Measurements from ENCODE around the gene NAALADL2. TPM values are rescaled to one million over a fixed set of nuclear protein-coding genes. Genes with fewer than 3 reads are reported as not detected.

The NAALADL2 gene
- total RNA-seq, 1 experiment from 2014 or later, result 12.8 TPM

DNA sequence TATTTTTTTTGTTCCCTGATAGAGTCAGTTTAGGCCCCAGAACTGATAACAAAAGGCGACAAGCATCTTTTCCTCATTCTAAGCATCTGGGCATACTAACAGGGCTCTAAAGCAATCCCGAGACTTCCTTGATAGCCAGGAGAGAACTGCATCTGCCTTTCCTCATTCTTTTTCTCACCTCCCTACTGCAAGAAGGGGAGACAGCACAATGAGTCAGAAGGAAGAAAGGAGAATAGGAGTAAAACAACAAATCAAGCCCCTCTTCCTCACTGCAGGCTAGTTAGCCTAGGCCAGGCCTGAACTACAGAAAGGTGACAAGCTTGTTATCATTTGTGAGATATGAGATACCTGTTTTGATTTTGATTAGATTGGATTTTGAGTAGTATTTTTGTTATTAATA, 97.9 kb downstream of the NAALADL2 start:
- H3K4me1 ChIP-seq (replicated peaks; ENCODE audit: insufficient read depth), result peaks cover 14% of the 10 kb centered on the region
- H3F3A ChIP-seq (ENCODE audit: insufficient read depth, low read depth), result peaks cover 14% of the 10 kb centered on the region
- TF ChIP-seq EZH2 (IDR thresholded peaks at IDR 0.05; ENCODE audit: low read depth), result no peak
- no peak for TF ChIP-seq CTCF (conservative IDR thresholded peaks at IDR 0.05)
- ChIA-PET CTCF (no interaction called here), POLR2A (ENCODE audit: unreplicated experiment) (no interaction called here)
- intact Hi-C loops (cut with micrococcal nuclease; ENCODE audit: unreplicated experiment), result loop anchor here (10.0 kb wide), 4 partner anchors 198 to 832 kb away; no protein-coding TSS in a partner anchor
- no peak overlapping the region for H2AFZ ChIP-seq
- H3K79me2 ChIP-seq (ENCODE audit: low read depth), result no peaks in the 10 kb centered on the region
- no peak overlapping the region for H3K4me2 ChIP-seq
- no TSS peak for BruUV-seq (replicated peaks)
- H3K9me2 ChIP-seq (ENCODE audit: insufficient read depth), result no peaks in the 10 kb centered on the region
- no peaks in the 10 kb centered on the region for H3K36me3 ChIP-seq (ENCODE audit: low read depth)
- no peak overlapping the region for H3K4me3 ChIP-seq
- H3K9me3 ChIP-seq (ENCODE audit: insufficient read depth, low read depth), result no peaks in the 10 kb centered on the region
- no peak for DNase-seq
- no peak overlapping the region for H3K27ac ChIP-seq
- H4K20me1 ChIP-seq (ENCODE audit: insufficient read depth), result no peaks in the 10 kb centered on the region
- H3K27me3 ChIP-seq (ENCODE audit: insufficient read depth, low read depth), result no peaks in the 10 kb centered on the region

DNA sequence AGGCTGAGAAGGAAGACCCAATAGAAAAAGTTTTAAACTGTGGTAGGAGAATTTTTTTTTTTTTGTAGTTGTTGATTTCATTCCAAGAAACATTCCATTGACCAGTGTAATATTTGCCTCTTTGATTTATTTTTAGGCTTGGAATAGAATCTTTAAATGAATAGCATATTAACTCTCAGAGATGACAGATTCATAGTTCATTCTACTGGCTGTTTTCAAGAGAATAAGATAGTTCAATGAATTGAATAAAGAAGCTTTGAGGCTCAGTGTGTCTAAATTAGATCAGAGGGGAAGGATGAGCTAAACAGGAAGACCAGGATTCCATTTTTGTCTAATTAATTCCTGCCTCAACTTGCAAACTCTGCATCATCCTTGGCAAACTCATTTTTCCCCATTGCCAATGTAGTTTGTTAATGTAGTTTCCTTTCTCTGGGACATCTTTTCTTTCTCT, 98.4 kb downstream of the NAALADL2 start:
- Histone ChIP-seq H3F3A (ENCODE audit: insufficient read depth, low read depth) (peaks cover 14% of the 10 kb centered on the region), H3K4me2 (no peak overlapping the region), H3K27me3 (ENCODE audit: insufficient read depth, low read depth) (no peaks in the 10 kb centered on the region), H4K20me1 (ENCODE audit: insufficient read depth) (no peaks in the 10 kb centered on the region), H3K4me1 (replicated peaks; ENCODE audit: insufficient read depth) (peaks cover 14% of the 10 kb centered on the region), H3K4me3 (no peak overlapping the region), H2AFZ (no peak overlapping the region), H3K79me2 (ENCODE audit: low read depth) (no peaks in the 10 kb centered on the region), H3K27ac (no peak overlapping the region), H3K9me2 (ENCODE audit: insufficient read depth) (no peaks in the 10 kb centered on the region), H3K9me3 (ENCODE audit: insufficient read depth, low read depth) (no peaks in the 10 kb centered on the region), H3K36me3 (ENCODE audit: low read depth) (no peaks in the 10 kb centered on the region)
- intact Hi-C loops (cut with micrococcal nuclease; ENCODE audit: unreplicated experiment), result loop anchor here (10.0 kb wide), 4 partner anchors 197 to 833 kb away; no protein-coding TSS in a partner anchor
- DNase-seq, result no peak
- ChIA-PET POLR2A (ENCODE audit: unreplicated experiment) (no interaction called here), CTCF (no interaction called here)
- BruUV-seq (replicated peaks), result no TSS peak
- TF ChIP-seq CTCF (conservative IDR thresholded peaks at IDR 0.05), result no peak
- TF ChIP-seq EZH2 (IDR thresholded peaks at IDR 0.05; ENCODE audit: low read depth), result no peak

DNA sequence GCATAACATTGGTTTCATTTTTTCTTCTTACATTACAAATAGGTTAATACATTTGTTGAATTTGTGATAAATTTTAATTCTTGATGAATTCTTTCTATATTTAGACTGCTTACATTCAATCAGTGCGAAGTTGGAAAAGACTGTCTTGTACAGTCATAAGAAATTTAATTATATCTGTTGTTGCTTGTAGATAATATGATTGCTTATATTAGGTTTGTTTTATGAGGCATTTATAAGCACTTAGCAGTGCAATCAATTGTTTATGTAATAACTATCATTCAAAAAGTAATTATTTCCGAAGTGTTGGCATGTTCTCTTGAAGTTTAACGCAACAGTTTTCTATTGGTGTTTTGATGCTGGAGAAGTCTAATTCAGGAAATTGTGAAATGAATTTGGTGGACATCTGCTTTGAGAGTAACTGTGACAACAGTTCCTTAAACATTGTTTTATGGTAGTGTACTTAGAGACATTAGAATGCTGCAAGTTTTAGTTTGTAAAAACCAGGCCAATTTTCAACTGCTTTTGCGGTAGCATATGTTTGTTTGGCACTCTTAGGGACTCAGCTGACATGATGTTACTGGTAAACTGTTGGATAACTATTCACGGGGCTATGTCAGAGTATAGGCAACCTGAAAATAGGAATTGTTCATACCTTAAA, 99.7 kb downstream of the NAALADL2 start:
- BruUV-seq (replicated peaks), result no TSS peak
- intact Hi-C loops (cut with micrococcal nuclease; ENCODE audit: unreplicated experiment), result loop anchor here (10.0 kb wide), 4 partner anchors 196 to 834 kb away; no protein-coding TSS in a partner anchor
- Histone ChIP-seq H3K9me2 (ENCODE audit: insufficient read depth) (no peaks in the 10 kb centered on the region), H3F3A (ENCODE audit: insufficient read depth, low read depth) (peaks cover 14% of the 10 kb centered on the region), H2AFZ (no peak overlapping the region), H3K4me3 (no peak overlapping the region), H3K9me3 (ENCODE audit: insufficient read depth, low read depth) (no peaks in the 10 kb centered on the region), H3K4me1 (replicated peaks; ENCODE audit: insufficient read depth) (peaks cover 14% of the 10 kb centered on the region), H3K27me3 (ENCODE audit: insufficient read depth, low read depth) (no peaks in the 10 kb centered on the region), H3K27ac (no peak overlapping the region), H3K4me2 (no peak overlapping the region), H4K20me1 (ENCODE audit: insufficient read depth) (no peaks in the 10 kb centered on the region), H3K79me2 (ENCODE audit: low read depth) (no peaks in the 10 kb centered on the region), H3K36me3 (ENCODE audit: low read depth) (no peaks in the 10 kb centered on the region)
- POLR2A ChIA-PET (ENCODE audit: unreplicated experiment), result no interaction called here
- TF ChIP-seq EZH2 (IDR thresholded peaks at IDR 0.05; ENCODE audit: low read depth) (no peak), CTCF (conservative IDR thresholded peaks at IDR 0.05) (no peak)
- DNase-seq, result no peak
- CTCF ChIA-PET, result no interaction called here
